GM19193 (cell line): ENCODE measurements around the gene ENHO.

ENCODE experiments used
- POLR2A ChIP-seq: IDR thresholded peaks from 4 replicates; pipeline ENCODE4 v1.6.1; 2011; ENCODE audit not compliant: insufficient read depth, insufficient read length; ENCODE audit errors: extremely low read depth

ENHO gene

DNA sequence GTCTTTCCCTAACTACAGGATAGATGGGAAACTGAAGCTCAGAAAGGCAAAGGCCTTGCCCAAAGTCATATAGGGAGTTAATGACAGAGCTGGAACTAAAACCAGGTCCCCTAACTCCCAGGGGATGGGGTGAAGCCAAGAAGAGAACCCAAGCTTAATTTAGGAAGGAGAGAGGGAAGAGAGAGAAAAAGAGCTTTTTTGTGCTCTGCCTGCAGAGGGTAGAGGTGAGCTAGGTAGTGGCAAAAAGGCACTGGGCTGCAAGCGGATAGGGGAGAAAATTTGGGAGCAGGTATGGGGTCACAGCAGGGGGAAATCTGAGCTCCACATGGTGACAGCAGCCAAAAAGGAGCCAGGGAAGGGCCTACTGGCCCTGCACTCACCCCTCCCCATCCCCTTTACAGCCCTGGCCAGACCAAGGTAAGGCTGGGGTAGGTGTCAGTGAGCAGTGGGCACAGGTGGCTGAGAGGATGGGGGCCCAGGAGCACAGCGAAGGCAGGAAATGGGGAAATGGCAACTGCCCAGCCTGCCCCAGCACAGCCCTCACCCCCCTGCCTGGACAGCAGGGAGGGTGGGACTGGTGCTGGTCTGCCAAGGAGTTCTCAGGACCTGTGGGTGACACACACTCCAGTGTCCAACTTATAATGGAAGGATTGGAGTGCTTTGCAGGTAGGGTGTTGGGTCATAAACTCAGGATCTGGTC, 3.3 kb downstream of the ENHO start:
- TF ChIP-seq POLR2A: no peak

DNA sequence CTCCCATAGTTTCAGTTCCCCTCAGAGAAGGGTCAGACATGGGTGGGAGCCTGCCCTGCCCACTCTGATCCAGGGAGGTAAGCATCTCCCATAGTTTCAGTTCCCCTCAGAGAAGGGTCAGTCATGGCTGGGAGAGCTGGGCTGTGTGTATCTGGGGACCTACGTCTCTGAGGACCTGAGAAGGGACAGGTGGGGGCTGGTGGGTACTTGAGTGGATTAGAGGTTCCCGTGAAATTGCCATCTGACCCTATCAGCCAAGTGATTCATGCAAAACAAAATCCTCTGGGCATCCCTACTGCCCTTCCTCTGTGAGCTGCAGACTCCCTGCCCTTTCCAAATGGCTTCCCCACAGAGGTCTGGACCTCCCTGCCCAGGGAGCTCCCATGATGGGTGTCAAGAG, 3.9 kb downstream of the ENHO start:
- TF ChIP-seq POLR2A: no peak

DNA sequence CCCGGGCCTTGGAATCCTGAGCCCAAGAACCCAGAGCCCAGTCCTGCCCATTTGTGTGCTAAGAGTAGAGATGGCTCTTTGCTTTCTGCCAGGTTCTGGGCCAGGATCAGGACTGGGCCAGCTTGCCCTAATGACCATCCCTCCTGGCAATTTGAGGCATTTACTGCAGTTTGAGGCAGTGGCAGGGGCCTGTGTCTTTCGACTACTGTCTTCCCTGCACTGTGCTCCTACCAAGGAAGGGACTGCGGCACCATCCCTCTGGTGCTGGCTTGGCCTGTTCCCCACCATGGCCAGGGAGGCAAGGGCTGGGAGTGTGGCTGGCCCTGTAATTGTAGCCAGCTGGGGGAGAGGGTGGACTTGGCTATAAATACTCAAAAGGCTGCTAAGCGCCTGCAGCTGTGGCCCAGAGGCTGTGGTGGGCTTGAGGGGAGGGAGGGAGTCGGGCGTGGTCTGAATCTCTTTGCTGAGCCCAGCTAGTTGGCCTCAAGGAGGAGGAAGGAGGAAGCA, 4.6 kb downstream of the ENHO start:
- TF ChIP-seq POLR2A: no peak

DNA sequence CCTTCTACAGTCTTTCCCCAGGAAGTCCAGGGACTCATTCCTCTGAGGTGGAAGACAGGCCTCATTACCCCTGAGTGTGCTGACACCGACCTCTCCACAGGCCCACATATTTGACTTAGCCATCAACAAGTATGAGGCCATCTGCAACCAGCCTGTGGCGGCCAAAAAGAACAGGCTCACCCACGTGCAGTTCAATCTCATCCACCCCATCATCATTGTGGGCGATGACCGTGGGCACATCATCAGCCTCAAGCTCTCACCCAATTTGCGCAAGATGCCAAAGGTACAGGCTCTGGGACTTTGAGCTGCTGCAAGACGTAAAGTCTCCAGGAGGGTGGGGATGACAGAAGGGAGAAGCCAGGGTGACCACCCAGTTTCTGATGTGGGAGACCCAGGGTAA, 5.6 kb downstream of the ENHO start:
- TF ChIP-seq POLR2A: no peak

DNA sequence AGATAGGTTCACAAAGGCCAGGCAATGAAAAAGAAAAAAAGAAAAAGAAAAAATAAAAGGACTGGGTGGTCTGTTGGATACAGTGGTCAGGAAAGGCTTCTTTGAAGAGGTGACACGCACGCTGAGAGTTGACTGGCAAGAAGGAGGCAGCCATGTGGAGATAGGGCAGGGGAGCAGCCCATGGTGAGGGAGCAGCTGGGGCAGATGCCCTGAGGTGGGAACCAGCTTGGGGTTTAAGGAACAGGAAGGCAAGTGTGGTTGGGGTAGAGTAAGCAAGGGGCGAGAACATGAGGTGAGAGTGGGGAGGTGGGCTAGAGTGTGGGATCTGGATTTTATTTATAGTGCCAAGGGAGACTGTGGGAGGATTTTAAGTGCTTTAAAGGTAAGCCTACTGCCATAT, 6.8 kb downstream of the ENHO start:
- no peak for TF ChIP-seq POLR2A

DNA sequence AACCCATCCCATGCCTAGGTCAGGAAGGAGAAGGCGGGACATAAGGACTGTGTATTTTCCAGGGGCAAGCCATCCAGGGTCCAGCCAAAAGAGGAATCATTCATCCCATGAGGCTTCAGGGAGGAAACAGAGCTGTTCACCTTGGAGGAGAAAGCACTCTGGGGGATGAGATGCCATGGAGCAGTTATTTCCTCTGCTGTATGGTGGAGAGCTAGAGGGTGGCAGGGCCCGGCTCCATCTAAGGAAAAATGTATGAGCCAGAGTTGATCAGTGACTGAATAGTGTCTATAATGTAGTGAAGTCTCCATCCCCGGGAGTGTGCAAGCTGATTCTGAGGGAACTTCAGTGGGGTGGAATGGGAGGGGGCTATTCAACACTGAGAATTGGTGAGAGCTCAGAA, 8.0 kb downstream of the ENHO start:
- no peak for TF ChIP-seq POLR2A

DNA sequence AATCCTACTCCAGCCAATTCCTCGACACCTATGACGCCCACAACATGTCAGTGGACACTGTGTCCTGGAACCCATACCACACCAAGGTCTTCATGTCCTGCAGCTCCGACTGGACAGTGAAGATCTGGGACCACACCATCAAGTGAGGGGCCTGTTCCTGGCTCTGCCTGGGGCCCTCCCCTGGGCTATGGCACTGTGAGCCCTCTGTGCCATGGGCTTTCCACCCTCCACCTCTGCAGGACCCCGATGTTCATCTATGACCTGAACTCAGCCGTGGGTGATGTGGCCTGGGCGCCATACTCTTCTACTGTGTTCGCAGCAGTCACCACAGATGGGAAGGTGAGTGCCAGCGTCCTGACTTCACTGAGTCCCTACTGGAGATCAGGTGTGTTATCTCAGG, 8.4 kb downstream of the ENHO start:
- TF ChIP-seq POLR2A: no peak

DNA sequence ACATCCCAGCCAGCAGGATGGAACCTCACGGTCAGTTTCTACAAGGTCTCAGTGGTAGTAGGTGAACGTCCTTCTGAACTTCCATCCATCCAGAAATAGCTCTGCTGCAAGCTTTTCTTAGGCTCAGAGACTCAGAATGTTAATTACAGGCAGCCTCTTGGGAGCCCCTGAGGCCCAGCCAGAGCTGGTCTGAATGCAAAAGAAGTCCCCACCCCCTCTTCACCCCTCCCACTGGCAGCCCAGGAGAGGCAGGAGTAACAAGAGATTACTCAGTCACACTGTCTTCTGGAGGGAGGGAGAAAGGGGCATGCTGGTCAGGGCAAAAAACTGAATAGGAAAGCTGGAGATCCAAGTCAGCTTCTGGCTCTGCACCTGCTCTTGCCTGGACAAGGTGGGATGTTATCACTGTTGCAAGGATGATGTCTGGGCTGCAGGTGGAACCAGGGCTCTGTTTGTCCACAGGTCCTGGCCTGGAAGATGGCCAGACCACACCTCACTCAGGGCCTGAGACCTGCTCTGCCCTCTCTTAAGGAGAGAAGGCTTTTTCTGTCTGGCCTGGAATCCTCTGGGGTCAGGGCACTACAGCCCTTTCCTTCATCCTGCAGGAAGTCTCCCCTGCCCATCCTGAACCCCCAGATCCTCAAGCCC, 9.1 kb downstream of the ENHO start:
- no peak for TF ChIP-seq POLR2A

DNA sequence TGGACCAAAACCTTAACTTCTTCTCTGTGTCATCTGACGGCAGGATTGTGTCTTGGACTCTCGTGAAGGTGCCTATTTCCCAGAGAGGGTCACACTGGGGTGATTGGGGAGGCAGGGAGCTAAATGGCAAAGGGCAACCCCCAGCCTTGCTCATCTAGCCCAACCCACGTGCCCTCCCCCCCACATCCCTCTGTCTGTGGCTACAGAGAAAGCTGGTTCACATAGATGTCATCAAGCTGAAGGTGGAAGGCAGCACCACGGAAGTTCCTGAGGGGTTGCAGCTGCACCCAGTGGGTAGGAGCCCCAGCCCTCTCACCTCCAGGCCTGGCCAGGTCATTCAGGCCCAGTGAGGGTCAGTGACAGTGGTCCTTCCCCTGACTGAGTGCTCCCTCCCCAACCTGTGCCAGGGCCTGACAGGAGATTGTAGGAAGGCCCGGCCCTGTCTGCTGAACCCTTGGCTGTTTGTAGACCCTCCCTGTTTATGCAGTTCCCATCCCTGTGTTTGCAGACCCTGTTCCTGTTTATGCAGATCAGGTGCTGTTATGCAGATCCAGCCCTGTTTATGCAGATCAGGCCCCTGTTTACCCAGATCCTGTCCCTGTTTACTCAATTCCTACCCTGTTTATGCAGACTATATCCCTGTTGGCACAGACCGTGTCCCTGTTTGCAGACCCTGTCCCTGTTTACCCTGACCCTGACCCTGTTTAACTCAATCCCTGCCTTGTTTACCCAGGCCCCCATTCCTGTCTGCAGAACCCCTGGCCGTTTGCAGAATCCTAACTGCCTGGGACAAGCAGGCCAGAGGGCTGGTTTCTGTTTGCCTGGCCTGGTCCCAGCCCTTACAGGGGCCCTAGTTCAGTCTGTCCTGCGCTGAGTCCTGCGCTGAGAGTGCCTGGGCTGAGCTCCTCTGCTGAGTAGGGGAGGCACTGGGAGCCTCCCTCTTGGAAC, 10.4 kb downstream of the ENHO start:
- no peak for TF ChIP-seq POLR2A

DNA sequence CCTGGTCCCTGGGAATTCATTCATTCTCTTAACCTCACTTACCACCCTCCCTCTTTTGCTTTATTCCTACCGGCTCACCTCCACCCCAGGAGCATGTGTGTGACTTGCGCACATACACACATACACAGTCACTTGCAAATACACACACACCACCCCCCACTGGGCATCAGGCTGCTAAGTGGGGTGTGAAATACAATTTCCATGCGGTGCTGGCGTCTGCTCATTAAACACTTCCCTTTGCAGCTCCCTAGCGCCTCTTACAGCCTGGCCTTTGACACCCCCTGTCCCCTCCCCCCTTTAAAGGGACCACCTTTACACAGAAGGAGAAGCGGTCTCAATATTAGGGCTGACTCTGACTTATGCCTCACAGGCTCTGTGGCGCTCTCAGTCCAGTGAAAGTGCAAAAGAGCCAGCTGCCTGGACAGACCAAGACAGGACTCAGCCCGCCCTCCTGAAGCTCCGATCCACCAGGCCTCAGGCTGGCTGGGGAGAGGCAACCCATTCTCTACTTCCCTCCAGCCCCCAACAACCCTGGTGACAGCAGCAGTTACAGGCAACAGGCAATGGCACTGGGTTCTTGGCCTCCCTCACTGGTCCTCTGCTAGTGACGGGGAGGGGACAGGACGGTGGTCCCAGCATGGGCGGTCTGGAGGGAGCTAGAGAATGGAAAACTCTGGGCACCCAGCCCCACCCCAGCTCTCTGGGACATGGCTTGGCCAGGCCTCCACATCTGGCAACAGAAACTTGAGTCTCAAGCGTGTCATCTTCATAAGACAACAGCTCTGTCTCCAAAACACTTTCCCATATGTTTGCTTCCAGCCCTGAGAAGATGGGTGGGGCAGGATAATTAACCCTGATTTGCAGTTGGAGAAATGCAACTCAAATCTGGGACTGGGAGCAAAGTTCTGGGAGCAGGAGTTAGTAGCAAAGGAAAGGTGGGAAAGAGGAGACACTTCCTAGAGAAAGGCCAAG, 12.0 kb downstream of the ENHO start:
- no peak for TF ChIP-seq POLR2A

DNA sequence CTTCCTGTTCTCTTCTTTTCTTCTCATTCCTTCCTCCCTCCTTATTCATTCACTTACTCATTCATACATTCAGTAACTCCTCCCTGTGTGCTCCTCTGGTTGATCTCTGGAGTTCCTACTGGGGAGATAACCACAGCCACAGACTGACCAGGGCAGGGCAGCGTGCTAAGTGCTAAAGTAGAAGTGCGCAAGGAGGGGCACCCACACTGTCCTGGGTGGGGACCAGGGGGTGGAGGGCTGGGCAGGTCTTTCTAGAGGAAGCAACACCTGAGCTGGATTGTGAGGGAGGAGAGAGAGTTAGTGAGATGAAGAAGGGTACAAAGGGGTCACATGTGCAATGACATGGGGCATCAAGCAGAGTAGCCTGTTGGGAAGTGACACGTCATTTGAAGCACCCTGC, 13.8 kb downstream of the ENHO start:
- no peak for TF ChIP-seq POLR2A

DNA sequence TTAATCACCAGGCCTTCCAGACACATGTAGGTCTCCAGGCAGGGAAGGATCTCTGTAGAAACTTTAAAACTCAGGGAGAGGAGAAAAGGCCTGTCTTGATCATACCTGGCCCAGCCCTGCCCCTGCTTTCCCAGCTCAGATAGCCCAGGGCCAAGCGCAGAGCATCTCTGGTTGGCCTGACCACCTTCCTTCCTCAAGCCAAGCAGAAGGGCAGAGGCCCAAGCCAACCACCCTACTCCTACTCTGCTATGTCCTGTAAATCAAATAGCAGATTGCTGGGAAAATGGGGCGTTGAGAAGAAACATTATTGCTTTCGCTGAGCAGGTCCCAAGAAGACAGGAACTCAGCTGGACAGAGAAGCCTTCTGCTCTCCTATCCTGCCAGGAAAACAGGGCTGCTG, 14.3 kb downstream of the ENHO start:
- no peak for TF ChIP-seq POLR2A

DNA sequence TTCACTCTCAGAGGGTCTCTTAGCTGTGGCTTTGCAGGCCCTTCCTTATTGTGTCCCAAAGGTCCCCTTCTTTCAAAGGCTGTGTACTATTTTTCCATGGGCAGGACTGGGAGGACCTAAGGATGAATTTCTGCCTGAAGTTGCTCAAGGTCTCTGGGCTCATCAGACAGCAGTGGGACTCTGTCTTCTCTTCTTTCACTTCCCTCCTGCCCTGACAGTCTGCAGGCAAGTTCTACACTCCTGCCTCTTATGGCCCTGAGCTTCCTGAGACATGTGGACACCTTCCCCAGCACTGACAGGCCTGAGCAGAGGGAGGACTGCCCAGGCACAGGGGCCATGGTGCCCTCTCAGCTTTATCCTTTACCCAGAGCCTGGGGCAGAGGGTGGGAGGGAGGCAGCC, 14.8 kb downstream of the ENHO start:
- no peak for TF ChIP-seq POLR2A

DNA sequence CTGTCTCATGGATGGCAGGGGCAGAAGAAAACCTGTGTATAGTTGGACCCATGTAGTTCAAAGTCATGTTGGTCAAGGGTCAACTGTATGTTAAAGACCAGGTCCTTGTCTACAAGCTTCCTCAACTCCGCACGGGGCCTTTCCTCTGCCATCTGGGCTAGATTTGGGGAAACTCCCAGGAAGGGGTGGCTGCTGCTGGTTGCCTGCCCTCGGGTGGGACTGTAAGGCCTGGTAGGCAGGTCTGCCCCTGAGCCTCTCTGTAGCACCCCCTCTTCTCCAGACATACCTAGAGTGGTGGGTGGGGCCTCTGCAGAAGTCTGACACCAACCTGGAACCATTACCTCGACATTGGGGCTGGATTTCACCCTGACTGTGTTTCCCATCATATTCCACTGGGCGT, 15.2 kb downstream of the ENHO start:
- TF ChIP-seq POLR2A: no peak

DNA sequence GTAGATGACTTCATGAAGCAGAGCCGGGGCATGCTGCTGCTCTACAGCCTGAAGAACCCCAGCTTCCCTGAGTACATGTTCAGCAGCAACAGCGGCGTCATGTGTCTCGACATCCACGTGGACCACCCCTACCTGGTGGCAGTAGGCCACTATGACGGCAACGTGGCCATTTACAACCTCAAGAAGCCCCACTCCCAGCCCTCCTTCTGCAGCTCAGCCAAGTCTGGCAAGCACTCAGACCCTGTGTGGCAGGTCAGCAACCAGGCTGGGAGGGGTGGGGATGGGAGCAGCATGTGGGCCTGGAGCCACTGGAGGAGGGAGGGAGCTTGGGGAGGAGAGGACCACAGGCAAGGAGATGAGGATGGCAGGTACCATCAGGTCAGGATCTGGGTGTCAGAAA, 16.2 kb downstream of the ENHO start:
- no peak for TF ChIP-seq POLR2A
